Stimulated activated CD8-positive, alpha-beta memory T cell treated with anti-CD3 and anti-CD28 coated beads, Interleukin-2, amount 100 ng/mL, for 48 hours (primary cell): ENCODE data around the gene RNASE11.
A peak's percentile ranks its signal among the peaks of the same experiment; 100 is the strongest.
"Not testable (repeated sequence)": the region's sequence is repeated elsewhere in the genome, so short reads cannot be mapped to it uniquely, and the experiment has no call there.

Experiments
- DNase-seq, 2 donors: peaks; one replicate each; pipeline ENCODE4 v3.0.0-alpha.2; 2020; ENCODE audit warnings: low read depth in 2 of 2

Gene RNASE11

GRCh38 chr14:20614038-20614840 is 26.4 kb upstream of the RNASE11 start:
- DNase-seq: no peak

DNA sequence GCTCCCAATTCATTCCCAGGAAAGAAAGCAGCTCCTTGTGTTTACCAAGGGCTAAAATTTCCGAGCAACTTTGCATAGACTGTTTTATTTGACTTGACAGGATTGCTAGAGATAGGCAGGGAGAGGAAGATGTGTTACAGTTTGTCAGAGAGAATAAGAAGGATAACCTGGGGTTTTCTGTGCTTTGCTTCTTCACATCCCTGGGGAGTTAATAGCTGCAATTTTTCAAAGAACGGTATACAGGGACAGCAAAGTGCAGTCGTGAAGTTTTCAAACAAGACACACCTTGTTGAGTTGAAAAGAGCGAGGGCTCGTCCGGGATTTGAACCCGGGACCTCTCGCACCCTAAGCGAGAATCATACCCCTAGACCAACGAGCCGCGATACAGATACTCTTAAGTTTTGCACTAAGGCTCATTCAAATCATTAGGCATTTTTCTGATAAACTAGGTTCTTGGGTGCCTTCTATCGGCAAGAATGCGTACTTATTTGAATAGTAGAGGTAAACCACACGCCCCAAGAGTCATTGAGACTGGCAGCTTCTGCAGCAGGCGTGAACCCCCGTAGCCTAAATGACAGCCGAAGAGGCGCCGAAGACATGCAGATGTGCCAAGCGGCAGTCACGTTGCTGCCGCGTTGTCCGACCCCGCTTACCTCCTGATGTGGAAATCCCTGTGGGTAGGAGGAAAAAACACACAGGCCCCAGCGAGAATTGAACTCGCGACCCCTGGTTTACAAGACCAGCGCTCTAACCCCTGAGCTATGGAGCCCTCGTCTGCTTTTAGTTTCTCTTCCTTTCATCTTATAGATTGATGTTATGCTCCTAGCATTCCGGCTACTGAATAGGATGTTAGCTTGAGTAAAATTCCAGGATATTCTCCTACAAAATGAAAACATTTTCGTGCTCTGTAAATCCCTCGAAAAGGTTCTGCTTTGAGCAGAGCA is 25.6 kb upstream of the RNASE11 start:
- DNase-seq: peak; percentile 75 to 81

GRCh38 chr14:20612403-20612802 is 24.6 kb upstream of the RNASE11 start:
- no peak for DNase-seq

DNA sequence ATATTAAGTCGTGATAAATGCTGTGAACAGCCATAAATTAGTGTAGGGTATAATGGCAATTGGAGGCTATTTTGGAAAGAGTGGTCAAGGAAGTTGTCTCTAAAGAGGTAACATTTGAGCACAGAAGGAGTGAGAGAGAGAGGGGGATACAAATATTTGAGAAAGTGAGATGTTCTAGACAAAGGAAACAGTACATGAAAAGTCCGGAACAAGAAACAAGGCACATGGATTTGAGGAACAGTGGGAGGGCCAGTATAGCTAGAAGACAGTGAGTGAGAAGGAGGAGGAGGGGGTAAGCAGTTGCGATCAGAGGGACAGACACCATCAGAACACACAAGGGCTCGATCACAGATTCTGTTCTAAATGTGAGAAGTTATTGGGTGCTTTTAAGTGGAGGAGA is 23.5 kb upstream of the RNASE11 start:
- no peak for DNase-seq

DNA sequence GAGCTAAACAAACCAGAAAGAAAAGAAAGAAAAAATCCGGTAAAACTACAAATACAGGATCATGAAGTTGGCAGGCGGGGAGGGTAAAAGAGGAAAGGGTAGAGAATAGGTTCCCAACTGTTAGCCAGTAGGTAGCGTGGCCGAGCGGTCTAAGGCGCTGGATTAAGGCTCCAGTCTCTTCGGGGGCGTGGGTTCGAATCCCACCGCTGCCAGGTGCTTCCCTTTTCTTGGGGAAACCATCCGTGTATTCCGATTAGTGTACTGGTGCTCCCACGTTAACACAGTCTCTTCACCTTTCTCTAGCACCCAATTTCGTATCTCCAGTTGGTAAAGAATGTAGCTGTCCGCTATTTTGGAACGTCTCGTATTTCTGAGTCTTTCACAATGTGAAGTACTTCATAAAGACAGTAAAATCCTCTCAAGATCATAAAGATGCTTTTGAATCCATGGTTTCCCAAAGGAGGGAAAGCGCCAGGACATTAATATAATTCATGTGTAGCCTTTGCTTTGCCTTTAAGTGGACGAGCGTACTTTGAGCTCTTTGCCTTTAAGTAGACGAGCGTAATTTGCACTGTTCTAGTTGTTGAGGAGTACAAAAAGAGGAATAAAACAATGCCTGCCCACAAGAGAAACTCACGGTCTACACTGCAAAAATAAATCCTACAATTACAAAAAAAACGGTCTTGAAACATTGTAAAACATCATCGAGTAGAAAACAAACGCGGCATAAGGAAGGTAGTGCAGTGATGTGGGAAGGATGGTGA is 22.4 kb upstream of the RNASE11 start:
- DNase-seq: peak; percentile 71 to 76

DNA sequence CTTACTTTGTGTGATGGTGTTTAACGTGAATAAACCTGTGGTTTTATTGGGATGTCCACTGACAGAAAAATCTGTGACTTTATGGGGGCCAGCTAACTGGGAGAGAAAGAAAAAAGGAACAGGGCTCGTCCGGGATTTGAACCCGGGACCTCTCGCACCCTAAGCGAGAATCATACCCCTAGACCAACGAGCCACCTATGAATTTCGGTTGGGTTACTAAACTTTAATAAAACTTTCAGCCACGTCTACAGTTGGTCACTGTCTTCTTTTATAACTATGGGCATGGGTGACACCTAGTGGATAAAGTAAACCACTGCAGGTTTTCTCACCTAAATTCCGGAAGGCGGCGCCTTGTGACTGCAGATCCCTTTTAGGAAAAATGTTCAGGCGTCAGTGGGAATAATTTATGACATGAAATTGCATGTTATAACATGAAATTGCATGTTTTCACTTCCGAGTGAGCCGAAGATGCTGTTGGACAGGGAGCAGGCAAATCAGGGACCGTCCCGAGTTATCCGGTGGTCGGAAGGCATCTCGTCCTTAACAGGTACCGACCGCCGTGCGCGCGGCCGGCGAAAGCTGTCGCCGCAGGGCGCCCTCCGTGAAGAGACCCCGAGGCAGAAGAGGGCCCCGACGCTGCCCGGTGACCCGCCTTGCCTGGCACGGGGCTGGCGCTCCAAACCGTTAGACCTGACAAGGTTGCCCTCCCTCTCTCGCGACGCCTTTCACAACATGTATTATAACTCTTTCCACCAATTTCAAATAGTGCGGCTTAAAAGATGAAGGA is 21.6 kb upstream of the RNASE11 start:
- peak in 1 of 2 donors; percentile 24 for DNase-seq

- DNase-seq: no peak
Observed at GRCh38 chr14:20608383-20609110, 20.7 kb upstream of the RNASE11 start.

GRCh38 chr14:20607617-20608016 is 19.8 kb upstream of the RNASE11 start:
- no peak for DNase-seq

DNA sequence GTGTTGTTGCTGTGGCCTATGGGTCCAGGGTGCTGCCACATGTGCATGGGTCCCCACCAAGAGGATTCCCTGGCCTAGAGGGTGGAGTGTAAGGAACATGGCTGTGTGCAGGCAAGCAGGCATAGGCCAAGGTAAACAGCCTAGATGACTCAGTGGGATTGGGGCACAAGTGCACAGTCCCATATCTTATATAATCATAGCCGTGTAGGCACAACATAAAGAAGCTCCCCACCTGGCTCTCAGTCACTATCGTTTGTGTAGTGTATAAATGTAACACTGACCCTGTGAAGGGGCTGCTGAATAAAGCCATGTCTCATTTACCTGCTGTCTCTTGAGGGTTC is 19.1 kb upstream of the RNASE11 start:
- no peak for DNase-seq

DNA sequence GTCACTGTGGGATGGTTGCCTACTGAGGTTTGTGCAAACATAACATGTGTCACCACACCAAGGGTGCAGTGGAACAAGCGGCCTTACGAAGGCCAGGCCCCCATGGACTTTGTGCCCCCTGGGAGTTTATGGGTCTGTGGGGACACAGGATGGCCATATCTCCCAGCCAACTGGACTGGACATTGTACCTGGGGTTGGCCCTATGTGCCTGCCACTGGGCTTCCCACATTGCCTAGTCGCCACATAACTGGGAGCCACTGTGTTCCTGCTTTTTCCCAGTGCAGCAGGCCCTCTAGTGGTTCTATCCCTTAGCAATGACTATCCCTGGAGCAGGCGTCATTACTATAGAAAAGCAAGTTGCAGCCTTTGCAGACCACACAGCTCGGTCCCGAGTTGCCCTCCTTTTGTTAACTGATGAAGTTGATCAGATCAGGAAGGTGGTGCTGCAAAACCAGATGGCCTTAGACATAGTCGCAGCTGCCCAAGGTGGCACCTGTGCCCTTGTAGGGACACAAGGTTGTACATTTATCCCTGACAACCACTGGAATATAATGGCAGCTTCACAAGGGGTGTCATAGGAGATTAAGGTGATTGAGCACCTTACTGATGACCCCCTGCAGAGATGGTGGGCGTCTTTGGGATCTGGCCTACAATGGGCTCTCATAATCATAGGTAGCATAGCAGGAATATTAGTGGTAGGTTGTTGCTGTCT is 18.5 kb upstream of the RNASE11 start:
- DNase-seq: no peak

DNA sequence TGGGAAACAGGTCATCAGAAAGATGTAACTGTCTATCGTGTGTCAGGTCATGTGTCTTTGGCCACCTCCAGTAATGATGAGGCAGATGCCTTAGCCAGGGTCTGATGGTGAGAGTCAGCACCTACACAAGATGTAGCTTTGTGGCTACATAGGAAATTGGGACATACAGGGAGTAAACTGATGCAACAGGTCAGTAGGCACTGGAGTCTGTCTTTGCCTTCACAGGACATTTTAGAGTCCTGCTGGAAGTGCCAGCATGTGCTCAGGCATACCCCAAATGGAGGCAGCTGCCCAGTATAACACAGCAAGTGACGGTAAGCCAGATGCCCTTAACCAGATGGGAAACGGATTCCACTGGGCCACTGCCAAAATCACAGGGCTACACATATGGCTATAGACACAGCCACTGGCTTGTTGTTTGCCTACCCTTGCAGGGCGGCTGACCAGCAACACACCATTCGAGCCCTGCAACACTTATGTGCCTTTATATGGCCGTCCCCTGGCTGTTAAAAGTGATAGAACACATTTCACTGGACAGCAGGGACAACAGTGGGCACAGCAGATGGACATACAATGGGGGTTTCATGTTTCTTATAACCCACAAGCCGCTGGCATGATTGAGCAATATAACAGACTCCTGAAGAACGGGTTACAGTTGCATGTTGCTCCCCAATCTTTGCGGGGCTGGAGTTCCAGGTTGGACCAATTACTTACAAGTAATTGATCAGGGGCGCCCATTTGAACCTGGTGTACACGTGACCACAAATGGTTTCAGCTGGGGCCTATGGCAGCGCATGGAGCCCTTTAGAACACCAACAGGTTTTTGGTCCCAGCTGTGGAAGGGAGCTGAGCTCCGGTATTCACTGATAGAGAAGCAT is 16.3 kb upstream of the RNASE11 start:
- DNase-seq: no peak

- DNase-seq: no peak
Observed at GRCh38 chr14:20602583-20602982, 14.8 kb upstream of the RNASE11 start.

DNA sequence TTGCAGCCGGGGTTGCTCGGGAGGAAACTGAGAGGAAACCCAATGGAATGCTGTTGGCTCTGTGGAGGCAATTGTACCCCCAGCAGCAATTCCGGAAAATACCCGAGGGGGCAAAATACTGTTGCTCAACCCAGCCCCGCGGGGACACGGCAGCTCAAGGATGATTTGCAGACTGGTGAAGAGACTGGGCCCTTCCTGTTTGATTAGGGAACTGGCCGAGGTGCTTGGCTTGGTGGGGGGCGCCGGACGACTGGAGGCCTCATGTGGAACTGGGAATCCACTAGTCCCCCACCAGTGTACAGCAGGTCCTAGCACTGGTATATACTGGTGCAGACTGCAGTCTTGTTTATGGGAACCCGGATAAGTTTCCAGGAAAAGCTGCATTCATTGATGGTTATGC is 13.7 kb upstream of the RNASE11 start:
- no peak for DNase-seq

DNA sequence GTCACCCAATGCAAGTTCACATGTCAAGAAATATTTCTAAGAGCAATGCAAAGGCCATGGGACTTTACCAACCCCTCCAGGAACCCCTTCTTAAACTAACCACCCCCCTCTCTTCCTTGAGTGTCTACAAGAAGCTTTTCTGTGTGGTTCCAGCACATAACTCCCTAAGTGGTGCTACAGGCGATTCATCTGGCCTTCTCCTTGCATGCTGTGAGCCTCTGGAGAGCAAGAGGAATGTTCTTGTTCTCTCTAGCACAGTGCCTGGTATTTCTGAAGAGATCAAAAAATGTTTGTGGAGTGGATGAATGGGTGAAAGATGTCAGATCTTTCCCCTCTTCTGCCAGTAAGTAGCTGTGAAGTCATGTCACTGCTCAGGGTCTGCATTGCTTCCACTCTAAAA is 9.3 kb upstream of the RNASE11 start:
- no peak for DNase-seq

GRCh38 chr14:20595726-20596125 is 7.9 kb upstream of the RNASE11 start:
- DNase-seq: not testable (repeated sequence)

DNA sequence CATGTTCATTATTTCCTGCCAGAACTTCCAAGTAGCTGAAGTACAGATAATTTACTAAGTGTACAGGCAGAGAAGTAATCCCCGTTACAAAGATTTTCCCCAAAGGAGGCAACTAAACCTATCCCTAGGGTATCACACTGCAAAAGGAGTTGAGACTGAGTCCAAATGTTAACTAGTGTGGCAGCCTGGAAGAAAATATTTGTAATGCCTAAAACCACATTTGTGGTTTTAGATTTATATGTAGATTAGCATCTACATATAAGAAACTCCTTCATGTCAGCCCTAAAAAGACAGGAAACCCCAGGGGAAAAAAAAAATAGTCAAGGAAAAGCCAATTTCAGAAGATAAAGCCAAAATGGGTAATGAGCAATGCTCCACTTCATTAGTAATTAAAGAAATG is 4.8 kb upstream of the RNASE11 start:
- DNase-seq: no peak

GRCh38 chr14:20591235-20591634 is 3.4 kb upstream of the RNASE11 start, which contains the start of gene RNASE12:
Gene RNASE12, minus strand, starts transcription at chr14:20591376. Its CDS starts 653 bp downstream, at chr14:20590723.
- no peak for DNase-seq

- no peak for DNase-seq
Observed at GRCh38 chr14:20583908-20584307, 3.9 kb downstream of the RNASE11 start.

DNA sequence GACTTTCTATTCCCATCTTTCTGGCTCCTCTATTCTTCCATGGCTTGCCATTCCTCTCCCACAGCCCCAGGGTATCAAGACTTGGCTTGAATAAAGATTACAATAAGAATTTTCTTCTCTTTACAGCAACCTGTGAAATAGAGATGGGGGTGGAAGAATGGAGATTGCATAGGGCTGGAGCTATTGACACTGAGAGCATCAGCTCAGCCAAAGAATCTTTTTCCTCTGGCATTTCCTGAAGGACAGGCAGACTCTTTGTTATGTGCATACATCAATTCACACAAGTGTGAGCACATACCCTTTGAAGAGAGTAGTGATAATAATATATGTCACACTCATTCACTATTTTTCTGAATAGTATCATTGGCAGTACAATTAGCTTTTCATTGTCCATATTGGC is 4.7 kb downstream of the RNASE11 start:
- DNase-seq: no peak
